ENCODE measurements around the gene CALU.

CALU gene

DNA sequence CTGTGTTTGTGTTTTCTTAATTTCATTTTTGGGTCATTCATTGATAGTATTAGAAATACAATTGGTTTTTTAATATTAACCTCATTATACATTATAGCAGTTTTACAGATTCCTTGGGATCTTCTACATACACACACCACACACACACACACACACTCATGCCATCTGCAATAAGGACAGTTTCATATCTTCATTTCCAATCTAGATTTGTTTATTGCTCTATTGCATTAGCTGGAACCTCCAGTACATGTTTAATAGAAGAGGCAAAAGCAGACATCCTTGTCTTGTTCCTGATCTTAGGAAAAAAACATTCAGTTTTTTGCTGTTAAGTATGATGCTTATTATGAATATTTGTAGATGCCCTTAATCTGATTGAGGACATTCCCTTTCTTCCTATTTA is 17.8 kb upstream of the CALU start:
- in situ Hi-C loops (cut with HindIII; ENCODE audit: low sequenced_read_pairs): no loop called here

DNA sequence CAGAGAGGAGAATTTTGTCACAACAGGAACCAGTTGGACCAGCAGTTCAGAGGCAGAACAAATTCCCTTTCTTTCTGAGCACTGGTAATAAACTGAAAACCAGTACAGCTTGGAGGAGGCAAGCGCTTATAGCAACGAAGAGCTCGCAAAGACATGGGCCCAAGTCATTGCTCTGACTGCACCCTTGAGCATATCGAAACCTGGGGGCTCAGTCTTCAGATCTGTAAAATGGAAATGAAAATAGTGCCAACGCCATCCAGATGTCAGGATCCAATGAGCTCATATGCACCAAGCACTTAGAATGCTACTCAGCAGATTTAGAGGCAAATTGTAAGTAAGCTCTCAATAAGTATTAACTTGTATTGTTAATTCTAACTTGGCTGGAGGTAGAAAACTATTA is 14.4 kb upstream of the CALU start:
- in situ Hi-C loops (cut with HindIII; ENCODE audit: low sequenced_read_pairs): no loop called here

DNA sequence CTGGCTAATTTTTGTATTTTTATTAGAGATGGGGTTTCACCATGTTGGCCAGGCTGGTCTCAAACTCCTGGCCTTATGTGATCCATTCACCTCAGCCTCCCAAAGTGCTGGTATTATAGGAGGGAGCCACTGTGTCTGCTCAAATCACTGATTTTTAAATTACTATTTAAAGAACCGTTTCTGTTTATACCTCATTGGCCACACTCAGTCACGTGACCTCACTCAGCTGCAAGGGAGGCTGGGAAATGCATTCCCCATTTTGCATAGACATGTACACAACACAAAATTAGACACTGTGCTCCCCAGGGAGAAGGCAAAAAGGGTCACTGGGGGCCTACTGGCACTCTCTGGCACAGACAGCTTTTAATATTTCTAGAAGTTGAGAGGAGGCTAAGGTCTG is 13.6 kb upstream of the CALU start:
- in situ Hi-C loops (cut with HindIII; ENCODE audit: low sequenced_read_pairs): no loop called here

DNA sequence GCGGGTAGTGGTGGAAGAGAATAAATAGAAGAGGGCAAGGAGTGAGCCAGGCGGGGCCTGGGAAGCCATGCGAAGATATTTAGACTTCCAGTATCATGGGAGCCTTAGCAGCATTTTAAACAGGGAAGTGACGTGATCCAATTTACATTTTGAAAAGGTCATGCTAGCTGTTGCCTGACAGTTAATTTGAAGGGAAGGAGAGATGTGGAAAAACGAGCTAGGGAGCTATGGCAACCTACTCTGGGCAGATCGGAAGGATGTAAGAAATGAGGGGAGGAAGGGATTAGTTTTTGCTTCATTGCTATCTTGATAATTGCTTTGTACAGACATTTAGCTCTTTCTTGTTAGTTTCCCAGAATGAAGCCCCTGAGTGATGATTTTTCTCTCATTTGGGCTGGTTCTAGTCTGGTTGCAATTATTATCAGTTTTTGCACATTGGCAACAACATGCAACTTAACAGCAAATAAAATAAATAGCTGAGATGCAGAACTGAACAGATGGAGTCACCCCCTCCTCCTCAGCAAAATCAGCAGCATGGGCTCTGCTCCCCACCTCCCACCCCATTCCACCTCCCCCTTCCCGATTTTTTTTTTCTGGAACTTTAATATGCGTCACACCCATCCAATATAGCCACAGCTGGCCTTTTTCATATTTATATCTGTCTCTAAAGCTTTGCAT is 13.0 kb upstream of the CALU start:
- in situ Hi-C loops (cut with HindIII; ENCODE audit: low sequenced_read_pairs): no loop called here

DNA sequence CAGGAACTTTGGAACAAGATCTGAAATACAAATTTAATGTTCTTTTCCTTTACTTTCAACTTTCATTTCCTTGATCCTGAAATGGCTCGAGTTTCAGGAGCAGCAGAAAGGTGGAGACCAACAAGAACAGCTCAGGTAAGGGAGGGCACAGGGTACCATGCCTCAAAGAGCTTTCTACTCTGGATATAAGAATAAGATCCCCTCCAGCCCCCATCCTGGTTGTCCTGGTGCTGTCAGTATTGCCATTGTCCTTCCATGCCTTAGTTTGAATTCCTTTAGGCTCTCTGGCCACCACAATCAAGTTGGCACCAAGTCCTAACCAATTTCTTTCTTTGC is 12.5 kb upstream of the CALU start:
- in situ Hi-C loops (cut with HindIII; ENCODE audit: low sequenced_read_pairs): no loop called here

DNA sequence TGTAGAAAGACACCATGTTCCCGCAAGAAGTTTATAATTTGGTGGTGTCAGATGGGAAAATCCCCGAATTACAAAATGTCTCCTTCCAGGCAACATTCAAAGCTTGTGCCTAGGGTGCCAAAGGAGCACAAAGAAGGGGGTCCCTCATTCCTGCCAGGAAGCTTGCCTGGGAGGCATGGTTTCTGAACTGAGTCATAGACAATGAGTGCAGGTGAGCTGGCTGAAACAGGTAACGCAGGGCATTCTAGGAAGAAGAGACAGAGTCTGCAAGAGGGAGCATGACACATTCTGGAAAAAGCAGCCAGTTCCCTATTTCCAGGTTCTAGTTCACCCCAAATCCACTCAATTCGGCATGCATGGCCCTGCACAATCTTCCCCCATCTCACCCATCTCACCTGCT is 11.9 kb upstream of the CALU start:
- in situ Hi-C loops (cut with HindIII; ENCODE audit: low sequenced_read_pairs): no loop called here

DNA sequence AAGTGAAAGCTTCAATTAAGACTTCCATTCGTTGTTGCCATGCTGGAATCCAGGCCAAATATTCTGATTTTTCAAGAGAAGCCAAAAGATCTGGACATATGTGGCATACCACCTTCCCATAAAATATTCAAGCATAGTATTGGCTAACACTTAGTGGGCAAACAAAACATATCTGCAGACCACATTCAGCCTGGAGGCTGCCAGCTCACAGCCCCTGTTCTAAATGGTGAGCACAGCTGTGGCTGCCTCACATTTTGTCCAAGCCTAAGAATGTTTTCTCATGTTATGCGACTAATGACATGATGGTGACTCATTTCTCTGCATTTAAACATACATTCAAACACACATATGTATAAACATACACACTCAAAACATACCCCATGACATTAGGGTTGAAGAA is 10.6 kb upstream of the CALU start:
- in situ Hi-C loops (cut with HindIII; ENCODE audit: low sequenced_read_pairs): no loop called here

DNA sequence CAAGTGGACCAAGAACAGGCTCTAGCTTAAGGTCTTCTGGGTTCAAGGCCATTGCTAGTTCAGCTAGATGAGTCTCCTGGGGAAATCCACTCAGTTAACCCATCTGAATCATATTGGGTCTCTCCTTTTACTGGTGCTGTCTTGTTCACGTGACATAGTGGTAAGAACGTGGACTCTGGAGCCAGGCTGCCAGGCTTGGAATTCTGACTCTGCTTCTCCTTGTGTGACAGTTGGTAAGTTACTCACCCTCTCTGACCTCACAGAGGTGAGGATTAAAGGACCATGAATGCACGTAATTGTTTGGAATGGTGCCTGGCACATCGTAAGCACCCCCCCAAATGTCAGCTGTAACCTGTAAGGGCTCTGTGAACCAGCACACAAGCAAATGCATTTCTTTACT is 9.7 kb upstream of the CALU start:
- in situ Hi-C loops (cut with HindIII; ENCODE audit: low sequenced_read_pairs): no loop called here

DNA sequence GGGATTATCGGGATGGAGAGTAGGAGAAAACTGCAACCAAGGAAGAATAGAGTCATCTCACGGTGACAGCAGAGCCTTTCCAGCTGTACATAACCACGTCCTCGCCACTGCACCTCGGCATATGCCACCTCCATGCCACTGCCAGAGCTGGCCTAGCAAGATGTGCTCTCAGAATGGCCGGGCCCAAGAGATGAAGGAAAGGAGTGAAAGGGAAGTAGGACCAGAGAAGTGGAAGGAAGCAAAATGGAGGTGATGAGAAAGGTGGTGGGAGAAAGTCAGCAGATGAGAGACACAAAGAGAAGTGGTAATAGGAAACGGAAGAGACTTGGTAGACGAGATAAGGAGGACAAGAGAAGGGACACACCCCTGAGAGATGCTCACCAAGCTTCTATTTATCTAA is 8.0 kb upstream of the CALU start:
- in situ Hi-C loops (cut with HindIII; ENCODE audit: low sequenced_read_pairs): no loop called here

DNA sequence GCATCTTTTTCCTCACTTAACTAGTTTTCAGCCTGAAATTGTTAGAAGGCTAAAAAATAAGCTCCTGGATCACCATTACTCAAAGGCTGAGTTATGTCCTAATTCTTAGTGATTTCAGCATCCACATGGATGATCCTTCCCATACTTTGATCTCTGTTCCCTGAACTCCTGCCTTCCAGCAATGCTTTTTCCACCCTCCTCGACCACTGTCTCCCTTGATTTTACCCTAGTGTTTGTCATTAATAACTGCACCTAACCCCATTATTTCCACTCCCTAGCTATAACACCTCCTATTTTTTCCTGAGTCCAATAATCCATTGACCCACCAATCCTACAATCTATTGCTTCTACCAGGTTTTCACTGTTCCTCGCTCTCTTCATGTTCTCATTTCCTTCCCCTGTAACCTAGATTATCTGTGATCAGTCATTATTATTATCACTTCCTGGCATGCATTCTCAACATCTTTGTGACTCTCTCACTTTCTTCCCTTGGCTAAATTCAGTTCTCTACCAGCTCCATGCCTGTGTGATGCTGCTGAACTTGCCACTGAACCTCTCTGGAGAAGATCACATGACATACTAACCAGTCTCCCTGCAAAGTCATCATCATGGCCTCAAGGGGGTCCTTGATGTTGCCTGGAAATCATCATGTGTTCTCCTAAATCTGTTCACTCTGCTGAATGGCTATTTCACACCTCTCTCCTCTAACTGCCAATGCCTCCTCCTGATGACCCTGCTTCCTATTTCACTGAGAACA is 6.5 kb upstream of the CALU start:
- in situ Hi-C loops (cut with HindIII; ENCODE audit: low sequenced_read_pairs): no loop called here

DNA sequence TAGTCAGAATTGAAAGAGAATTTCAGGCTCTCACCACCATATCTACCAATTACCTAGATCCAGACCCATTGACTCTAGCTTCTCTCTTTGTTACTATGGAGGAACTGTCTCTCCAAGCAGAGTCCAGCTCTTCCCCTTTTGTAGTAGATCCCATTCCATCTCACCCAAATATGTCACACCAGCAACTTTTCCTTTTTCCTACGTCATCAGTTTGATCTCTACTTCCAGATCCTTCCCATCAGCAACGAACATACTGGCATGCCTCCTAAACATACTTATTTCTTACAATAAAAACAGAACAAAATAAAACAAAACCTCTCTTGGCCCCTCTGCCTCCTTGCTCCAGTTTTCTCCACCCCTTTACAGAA is 5.9 kb upstream of the CALU start:
- in situ Hi-C loops (cut with HindIII; ENCODE audit: low sequenced_read_pairs): no loop called here

DNA sequence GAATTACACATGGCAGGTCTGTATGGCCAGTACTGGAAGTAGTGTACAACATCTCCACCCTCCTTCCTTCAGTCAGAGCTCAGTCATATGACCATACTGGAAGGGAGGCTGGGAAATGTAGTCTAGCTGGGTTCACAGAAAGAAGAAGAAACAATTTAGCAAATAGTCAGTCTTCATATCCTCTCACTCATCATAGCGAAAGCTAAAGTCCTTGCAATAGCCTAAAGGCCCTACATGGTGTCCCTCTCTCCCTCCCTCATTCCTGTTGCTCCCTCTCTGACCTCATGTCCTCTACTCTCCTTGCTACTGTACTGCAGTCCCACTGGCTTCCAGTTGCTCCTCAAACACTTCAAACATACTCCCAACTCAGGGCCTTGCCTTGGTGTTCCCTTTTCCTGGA is 4.3 kb upstream of the CALU start:
- in situ Hi-C loops (cut with HindIII; ENCODE audit: low sequenced_read_pairs): no loop called here

DNA sequence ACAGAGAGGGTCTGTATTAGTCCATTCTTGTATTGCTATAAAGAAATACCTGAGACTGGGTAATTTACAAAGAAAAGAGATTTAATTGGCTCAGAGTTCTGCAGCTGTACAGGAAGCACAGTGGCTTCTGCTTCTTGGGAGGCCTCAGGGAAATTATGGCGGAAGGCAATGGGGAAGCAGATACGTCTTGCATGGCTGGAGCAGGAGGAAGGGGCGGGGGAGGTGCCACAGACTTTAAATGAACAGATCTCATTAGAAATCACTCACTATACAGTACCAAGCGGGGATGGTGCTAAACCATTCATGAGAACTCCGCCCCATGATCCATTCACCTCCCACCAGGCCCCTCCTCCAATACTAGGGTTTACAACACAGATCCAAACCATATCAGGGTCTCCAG is 3.7 kb upstream of the CALU start:
- in situ Hi-C loops (cut with HindIII; ENCODE audit: low sequenced_read_pairs): no loop called here

DNA sequence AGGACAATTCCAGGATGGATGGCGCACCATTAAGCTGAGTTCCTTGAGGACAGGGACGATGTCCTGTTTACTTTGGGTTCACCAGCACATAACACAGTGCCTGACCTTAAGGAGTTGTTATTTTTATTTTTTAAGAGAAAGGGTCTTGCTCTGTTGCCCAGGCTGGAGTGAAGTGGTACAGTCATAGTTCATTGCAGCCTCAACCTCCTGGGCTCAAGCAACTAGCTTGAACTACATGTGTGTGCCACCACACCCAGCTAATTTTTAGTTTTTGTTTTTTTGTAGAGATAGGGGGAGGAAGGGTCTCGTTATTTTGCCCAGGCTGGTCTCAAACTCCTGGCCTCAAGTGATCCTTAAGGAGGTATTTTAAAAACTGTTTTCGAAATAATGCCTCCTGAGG is 1.7 kb upstream of the CALU start:
- in situ Hi-C loops (cut with HindIII; ENCODE audit: low sequenced_read_pairs): no loop called here

DNA sequence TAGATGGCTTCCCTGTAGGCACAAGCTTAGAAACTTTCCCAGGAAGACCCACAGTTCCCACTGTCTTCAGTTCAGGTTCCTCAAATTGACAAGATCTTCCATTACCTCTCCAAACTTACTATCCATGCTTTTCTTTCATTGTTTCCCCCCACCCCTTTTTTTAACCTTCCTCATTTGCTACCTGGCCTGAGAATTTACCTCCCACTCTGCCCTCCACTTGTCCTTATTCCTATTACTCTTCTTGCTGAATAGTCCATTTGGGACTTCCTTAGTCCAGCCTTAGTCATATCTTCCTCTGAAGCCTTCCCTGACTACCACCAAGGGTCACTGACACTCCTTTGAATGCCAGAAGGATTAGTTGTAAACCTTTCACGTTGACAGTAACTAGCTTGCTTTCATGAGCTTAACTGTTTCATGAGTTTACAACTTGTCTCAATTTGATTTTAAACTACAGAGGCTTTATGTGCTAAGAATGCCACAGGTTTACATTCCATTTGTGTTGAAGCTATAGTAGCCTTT is 1.2 kb upstream of the CALU start:
- in situ Hi-C loops (cut with HindIII; ENCODE audit: low sequenced_read_pairs): no loop called here

DNA sequence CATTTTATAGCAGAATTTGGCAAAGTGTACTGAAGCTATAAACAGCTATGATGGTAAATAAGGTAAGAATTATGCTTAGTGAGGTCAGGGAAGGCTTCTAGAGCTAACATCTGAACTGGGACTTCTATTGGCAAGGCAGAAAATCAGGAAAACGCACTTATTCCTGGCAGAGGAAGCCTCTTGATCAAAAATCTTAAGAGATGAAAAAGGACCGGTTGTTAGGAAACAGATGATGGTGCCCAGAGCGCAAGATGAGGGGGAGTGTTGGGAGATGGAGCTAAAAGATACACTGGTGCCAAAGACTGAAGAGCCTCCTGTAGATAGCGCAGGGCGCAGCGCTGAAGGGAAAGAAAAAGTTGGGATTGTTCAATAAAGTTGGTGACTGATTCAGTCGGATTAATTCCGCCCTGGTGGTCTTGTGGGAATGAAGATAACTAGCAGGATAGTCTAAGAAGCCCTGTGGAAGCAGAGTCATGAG is 550 bp upstream of the CALU start:
- in situ Hi-C loops (cut with HindIII; ENCODE audit: low sequenced_read_pairs): no loop called here

DNA sequence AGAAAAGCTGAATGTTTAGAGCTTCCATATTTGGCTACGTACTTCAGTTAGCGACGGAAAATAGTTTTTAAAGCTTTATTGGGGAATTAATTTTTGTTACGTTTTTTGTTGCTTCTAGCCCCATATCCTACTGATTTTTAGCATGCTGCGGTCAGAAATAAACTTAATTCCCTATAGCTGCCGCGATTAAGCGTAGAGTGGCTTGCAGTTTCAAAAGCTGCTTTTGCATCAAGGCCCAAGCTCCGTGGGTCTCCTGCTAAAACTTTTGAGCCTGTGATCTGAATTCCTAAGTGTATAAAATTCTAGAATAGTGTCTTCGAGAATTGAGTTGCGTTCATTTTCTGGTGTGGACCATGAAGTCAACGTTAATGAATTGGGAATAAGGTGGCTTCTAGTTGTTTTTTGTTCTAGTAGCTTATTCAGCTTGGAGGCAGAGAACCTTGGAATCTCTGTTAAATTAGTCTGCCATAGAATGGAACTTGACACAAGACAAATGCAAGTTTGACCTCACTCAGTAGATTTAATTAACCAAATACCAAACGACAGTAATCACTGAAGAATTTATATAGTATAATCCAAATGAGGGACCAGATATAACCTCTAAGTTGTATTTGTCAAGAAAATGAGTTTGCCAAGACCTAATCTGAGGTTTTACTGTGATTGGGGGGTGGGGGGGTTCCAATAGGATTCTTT is 977 bp downstream of the CALU start:
- in situ Hi-C loops (cut with HindIII; ENCODE audit: low sequenced_read_pairs): no loop called here

DNA sequence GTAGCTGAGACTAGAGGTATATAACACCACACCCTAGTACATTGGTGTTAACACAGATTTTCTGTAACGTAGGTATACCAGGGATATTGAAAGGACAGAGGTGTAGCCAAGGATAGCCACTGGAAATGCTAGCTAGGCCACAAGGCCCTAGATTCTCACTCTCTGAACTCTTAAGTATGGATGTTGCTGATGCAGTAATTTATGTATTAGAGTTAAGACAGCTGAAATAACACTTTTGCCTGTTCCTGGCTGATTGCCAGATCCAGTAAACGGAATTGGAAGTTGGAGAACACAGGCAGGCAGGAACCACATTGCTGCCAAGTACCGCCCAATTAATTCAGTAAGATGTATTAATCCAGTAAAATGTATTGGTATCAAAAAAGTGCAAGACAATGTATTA is 1.8 kb downstream of the CALU start:
- in situ Hi-C loops (cut with HindIII; ENCODE audit: low sequenced_read_pairs): no loop called here

DNA sequence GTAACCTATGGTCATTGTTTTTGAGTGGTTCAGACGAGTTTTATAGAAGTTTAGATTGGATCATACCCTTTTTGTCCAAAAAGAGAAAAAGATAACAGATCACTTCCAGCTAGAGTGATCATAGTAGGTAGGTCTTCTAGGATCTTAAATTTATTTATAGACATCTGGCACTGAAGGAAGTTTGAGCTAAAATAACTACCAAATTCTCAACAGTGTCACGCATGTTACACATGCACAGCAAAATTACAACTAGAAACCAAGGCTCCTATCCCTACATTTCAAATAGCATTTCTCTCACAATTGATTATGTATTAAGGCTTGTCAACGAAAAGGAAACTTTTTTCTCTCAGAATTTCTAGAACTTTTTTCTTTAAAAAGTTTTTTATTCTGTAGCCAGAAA is 2.3 kb downstream of the CALU start:
- in situ Hi-C loops (cut with HindIII; ENCODE audit: low sequenced_read_pairs): no loop called here

DNA sequence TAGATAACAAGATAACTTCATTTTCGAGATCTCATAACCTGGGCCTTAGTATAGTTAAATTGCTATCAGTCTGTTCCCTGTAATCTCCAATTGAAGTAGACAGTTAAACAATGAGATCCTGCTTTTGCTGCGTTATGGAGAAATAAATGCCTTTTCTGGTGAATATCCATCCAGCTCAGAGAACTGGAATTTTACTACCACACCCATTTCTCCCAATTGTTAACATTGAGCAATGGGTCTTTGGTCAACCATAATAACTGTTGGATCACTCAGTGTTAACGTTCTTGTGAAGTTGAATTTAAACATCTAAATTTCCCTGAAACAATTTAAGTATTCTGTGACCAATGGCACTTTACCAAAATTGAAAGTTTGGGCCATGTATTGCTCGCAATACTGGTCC is 3.0 kb downstream of the CALU start:
- in situ Hi-C loops (cut with HindIII; ENCODE audit: low sequenced_read_pairs): no loop called here

DNA sequence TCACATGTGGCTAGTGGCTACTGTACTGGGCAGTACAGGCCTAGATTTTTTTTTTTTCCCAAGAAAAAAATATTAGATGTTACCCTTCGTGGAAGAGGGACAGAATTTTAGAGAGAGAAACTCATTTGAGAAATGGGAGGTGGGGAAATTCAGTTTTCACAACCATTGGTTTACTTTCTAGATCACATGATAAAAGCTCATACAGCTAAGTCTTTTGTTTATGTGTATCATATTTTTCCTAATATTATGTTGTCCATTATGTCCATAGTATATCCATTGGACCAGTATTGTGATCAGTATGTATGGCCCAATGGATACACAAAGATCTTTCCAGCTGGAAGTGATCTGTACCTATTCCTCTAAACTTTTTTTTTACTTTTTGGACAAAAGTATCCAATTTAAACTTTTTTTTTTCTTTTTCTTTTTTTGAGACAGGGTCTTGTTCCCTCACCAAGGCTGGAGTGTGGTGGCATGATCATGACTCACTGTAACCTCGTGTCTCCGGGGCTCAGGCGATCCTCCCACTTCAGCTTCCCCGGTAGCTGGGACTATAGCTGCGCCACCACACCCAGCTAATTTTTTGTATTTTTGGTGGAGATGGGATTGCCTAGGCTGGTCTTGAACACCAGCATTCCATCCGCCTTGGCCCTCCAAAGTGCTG is 4.1 kb downstream of the CALU start:
- in situ Hi-C loops (cut with HindIII; ENCODE audit: low sequenced_read_pairs): no loop called here

Measured in endothelial cell of hepatic sinusoid (primary cell).